Spleen (tissue), 11 donors: ENCODE measurements around the gene GDF2. TPM values are rescaled to one million over a fixed set of nuclear protein-coding genes. Genes with fewer than 3 reads are reported as not detected.
A peak's percentile ranks its signal among the peaks of the same experiment; 100 is the strongest.

Experiments
- DNase-seq: peaks from one replicate; pipeline ENCODE4 v3.0.0-alpha.2; 2020
- H3K27ac ChIP-seq, 8 donors: fragments of 200-600 bp; sonication (generic) in 7 of 8; 1 replicate in 4 of 8; 2 replicates in 4 of 8; pipeline versions ENCODE4 v1.5.0 to v1.8.0; 2016 to 2021; ENCODE audit warnings: inconsistent platforms in 4 of 8, mild to moderate bottlenecking in 4 of 8, moderate library complexity in 1 of 8
- H3K27me3 ChIP-seq, 7 donors: fragments of 200-600 bp; sonication (generic) in 6 of 7; replicated peaks in 1 of 7; 1 replicate in 4 of 7; 2 replicates in 3 of 7; pipeline versions ENCODE4 v1.5.0 to v1.8.0; 2016 to 2021; ENCODE audit warnings: inconsistent platforms in 3 of 7, mild to moderate bottlenecking in 1 of 7
- H3K36me3 ChIP-seq, 6 donors: fragments of 200-600 bp; sonication (generic) in 5 of 6; 1 replicate in 4 of 6; 2 replicates in 2 of 6; pipeline versions ENCODE4 v1.5.0 to v1.8.0; 2016 to 2021; ENCODE audit warnings: inconsistent platforms in 2 of 6
- H3K4me1 ChIP-seq, 6 donors: fragments of 200-600 bp; sonication (generic) in 5 of 6; 1 replicate in 3 of 6; 2 replicates in 3 of 6; pipeline versions ENCODE4 v1.5.0 to v1.8.0; 2016 to 2021; ENCODE audit warnings: inconsistent platforms in 3 of 6
- H3K4me3 ChIP-seq, 8 donors: fragments of 200-600 bp; sonication (generic) in 7 of 8; 1 replicate in 4 of 8; 2 replicates in 4 of 8; pipeline versions ENCODE4 v1.5.0 to v1.8.0; 2016 to 2021; ENCODE audit warnings: inconsistent platforms in 4 of 8, mild to moderate bottlenecking in 4 of 8, moderate library complexity in 2 of 8
- H3K9me3 ChIP-seq, 8 donors: fragments of 200-600 bp; sonication (generic) in 7 of 8; 1 replicate in 4 of 8; 2 replicates in 4 of 8; pipeline versions ENCODE4 v1.5.0 to v1.8.0; 2016 to 2021; ENCODE audit warnings: inconsistent platforms in 4 of 8
- CTCF ChIP-seq, 11 experiments: fragments of 200-600 bp in 7 of 11; fragments of 450-650 bp in 4 of 11; sonication (generic) in 4 of 11; IDR thresholded peaks in 8 of 11; conservative IDR thresholded peaks in 3 of 11; 1 replicate in 7 of 11; 2 replicates in 4 of 11; pipeline versions ENCODE4 v1.4.0 to v1.8.0; 2016 to 2021; ENCODE audit warnings: antibody characterized with exemption in 11 of 11, inconsistent platforms in 4 of 11, mild to moderate bottlenecking in 1 of 11
- POLR2A ChIP-seq, 3 donors: fragments of 450-650 bp; IDR thresholded peaks; one replicate each; pipeline ENCODE4 v1.5.1; 2017; ENCODE audit warnings: antibody characterized with exemption in 3 of 3, mild to moderate bottlenecking in 1 of 3
- POLR2AphosphoS5 ChIP-seq, 3 donors: sonication (generic); formaldehyde crosslinking; IDR thresholded peaks; one replicate each; pipeline ENCODE4 v1.5.1; 2017; ENCODE audit warnings: antibody characterized with exemption in 3 of 3
- WGBS, 5 donors: extraction: QIAGEN DNeasy Blood & Tissue Kit in 3 of 5; methylation state at CpG; one replicate each; pipeline versions ENCODE4 v1.1.5 to v1.1.7; 2013 to 2018; 5-methylcytosine and 5-hydroxymethylcytosine counted together
- intact Hi-C: fragments of 100-400 bp; cut with DNase I; formaldehyde crosslinking; loops from one replicate; pipeline ENCODE4 v1.15.0; 2023; ENCODE audit warnings: low total_unique reads
- polyA plus RNA-seq, 3 donors: library from polyadenylated mRNA; stranded (reverse); fragments of 200-250 nt; gene quantifications; one replicate each; pipeline ENCODE4 v1.2.1, GENCODE V29; 2013
- total RNA-seq, 7 donors: library from RNA; depleted of rRNA in 3 of 7; stranded (reverse); fragments of >200 nt in 3 of 7; fragmentation: NEBNext Ultra II Directional in 4 of 7; extraction: Animal tissue kit (Norgen Biotek cat#: 25700) in 4 of 7; gene quantifications; one replicate each; pipeline versions ENCODE4 v1.1.0 to v1.2.1, GENCODE V29; 2016 to 2021
- donor health status: healthy with polysubstance abuse.
- donor health status: DM: no; HTN: no; CAD: no; lungs with moderate emphysema.
- donor health status: DM: no; HTN: no; CAD: no.
- donor health status: Bipolar disorder and iron deficiency.
- donor health status: healthy.
- donor health status: DM: no; HTN: no; CAD: no.
- donor health status: DM: yes; HTN: yes; CAD: no.

The GDF2 gene
- total and polyA plus RNA-seq, 10 donors: not detected

- TF ChIP-seq CTCF (IDR thresholded peaks at IDR 0.05 in 8 of 11, conservative IDR thresholded peaks at IDR 0.05 in 3 of 11) (no peak), POLR2A (IDR thresholded peaks at IDR 0.05) (no peak)
- Histone ChIP-seq H3K27me3 (no peaks in the 10 kb centered on the region), H3K4me3 (no peak overlapping the region), H3K4me1 (no peaks in the 10 kb centered on the region), H3K9me3 (no peaks in the 10 kb centered on the region), H3K27ac (no peak overlapping the region), H3K36me3 (no peaks in the 10 kb centered on the region)
- intact Hi-C loops: no loop called here
- peak; percentile 42 for DNase-seq
- WGBS, 5 donors: 58 to 88% (median 77%) methylated on average over 3 of the region's 3 CpGs
Observed at GRCh38 chr10:47358457-47358856, 36.2 kb downstream of the GDF2 start.

- 77 to 96% (median 86%) methylated on average over 2 of the region's 2 CpGs for WGBS, 5 donors
- Histone ChIP-seq H3K27ac (no peak overlapping the region), H3K4me3 (no peak overlapping the region), H3K36me3 (no peaks in the 10 kb centered on the region), H3K4me1 (no peaks in the 10 kb centered on the region), H3K9me3 (no peaks in the 10 kb centered on the region), H3K27me3 (no peaks in the 10 kb centered on the region)
- no peak for DNase-seq
- TF ChIP-seq CTCF (IDR thresholded peaks at IDR 0.05 in 8 of 11, conservative IDR thresholded peaks at IDR 0.05 in 3 of 11) (no peak), POLR2AphosphoS5 (IDR thresholded peaks at IDR 0.05) (no peak), POLR2A (IDR thresholded peaks at IDR 0.05) (no peak)
- intact Hi-C loops: no loop called here
Observed at GRCh38 chr10:47359101-47359500, 36.8 kb downstream of the GDF2 start.

DNA sequence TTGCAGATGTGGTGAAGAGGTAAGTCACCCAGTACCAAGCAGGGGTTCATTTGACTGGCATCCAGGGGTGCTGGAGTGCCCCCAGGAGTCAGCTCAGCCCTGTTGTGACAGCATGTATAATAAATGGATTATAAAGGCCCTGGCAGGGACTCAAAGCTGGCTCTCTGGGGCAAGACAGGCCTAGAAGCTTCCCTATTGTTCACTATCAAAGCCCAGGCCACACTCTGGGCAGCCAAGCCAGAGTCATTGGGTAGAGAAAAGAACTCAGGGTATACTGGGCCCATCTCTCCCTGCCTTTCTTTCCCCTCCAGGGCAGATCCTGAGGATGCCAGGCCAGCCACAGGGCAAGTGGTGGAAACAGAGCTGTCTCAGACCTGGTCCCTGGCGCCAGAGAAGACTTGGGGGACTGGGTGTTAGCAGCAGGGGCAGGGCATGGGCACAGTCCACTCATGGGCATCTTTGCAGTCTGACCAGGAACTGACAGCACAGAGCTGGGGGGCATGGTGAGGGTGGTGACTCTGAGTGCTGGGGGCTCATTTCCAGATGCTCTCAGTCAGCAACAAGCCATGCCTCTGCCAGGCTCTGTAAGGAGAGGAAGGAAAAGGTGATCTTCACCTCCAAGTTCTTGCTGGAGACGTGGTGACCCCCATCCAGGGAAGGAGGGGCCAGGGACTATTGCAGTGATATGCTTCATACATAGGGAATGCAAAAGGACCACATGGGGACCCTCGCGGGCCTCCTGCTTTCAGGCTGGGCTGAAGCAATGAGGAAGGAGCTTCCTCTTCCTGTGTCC, 37.6 kb downstream of the GDF2 start:
- Histone ChIP-seq H3K9me3 (no peaks in the 10 kb centered on the region), H3K36me3 (no peaks in the 10 kb centered on the region), H3K27ac (no peak overlapping the region), H3K4me3 (no peak overlapping the region), H3K4me1 (no peaks in the 10 kb centered on the region), H3K27me3 (no peaks in the 10 kb centered on the region)
- TF ChIP-seq CTCF (IDR thresholded peaks at IDR 0.05 in 8 of 11, conservative IDR thresholded peaks at IDR 0.05 in 3 of 11): no peak
- TF ChIP-seq POLR2A (IDR thresholded peaks at IDR 0.05): no peak
- intact Hi-C loops: no loop called here
- WGBS, 5 donors: 36 to 74% (median 59%) methylated on average over 3 to 4 of the region's 4 CpGs
- peak; percentile 55 for DNase-seq

DNA sequence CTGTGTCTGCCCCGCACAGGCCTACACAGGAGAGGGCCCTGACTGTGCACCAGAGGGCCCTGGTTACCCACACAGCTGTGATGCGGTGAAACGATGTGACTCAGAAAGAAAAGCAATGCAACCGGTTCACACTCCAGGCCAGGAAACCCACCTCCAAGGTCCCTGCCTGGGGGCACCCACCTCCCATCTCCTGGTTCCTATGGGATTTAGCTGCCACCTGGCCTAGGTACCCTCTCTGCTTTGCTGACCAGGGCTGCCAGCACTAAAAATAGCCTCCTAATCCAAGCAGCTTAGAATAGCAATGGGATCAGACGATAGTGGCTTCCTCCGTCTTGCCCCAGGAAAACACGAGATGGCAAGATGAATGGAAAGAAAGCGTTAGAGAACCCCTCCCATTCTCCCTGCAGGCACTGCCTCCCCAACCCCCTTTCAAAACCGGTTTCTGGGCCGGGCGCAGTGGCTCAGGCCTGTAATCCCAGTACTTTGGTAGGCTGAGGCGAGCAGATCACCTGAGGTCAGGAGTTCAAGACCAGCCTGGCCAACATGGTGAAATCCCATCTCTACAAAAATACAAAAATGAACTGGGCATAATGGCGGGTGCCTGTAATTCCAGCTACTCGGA, 38.3 kb downstream of the GDF2 start:
- 76 to 89% (median 81%) methylated on average over 13 to 14 of the region's 14 CpGs for WGBS, 5 donors
- Histone ChIP-seq H3K4me3 (no peak overlapping the region), H3K36me3 (no peaks in the 10 kb centered on the region), H3K9me3 (no peaks in the 10 kb centered on the region), H3K27ac (no peak overlapping the region), H3K27me3 (no peaks in the 10 kb centered on the region), H3K4me1 (no peaks in the 10 kb centered on the region)
- intact Hi-C loops: no loop called here
- TF ChIP-seq CTCF (IDR thresholded peaks at IDR 0.05 in 8 of 11, conservative IDR thresholded peaks at IDR 0.05 in 3 of 11) (no peak), POLR2AphosphoS5 (IDR thresholded peaks at IDR 0.05) (no peak), POLR2A (IDR thresholded peaks at IDR 0.05) (no peak)
- peak; percentile 43 for DNase-seq
